ENCODE data around the gene NAP1L1.

Gene NAP1L1

DNA sequence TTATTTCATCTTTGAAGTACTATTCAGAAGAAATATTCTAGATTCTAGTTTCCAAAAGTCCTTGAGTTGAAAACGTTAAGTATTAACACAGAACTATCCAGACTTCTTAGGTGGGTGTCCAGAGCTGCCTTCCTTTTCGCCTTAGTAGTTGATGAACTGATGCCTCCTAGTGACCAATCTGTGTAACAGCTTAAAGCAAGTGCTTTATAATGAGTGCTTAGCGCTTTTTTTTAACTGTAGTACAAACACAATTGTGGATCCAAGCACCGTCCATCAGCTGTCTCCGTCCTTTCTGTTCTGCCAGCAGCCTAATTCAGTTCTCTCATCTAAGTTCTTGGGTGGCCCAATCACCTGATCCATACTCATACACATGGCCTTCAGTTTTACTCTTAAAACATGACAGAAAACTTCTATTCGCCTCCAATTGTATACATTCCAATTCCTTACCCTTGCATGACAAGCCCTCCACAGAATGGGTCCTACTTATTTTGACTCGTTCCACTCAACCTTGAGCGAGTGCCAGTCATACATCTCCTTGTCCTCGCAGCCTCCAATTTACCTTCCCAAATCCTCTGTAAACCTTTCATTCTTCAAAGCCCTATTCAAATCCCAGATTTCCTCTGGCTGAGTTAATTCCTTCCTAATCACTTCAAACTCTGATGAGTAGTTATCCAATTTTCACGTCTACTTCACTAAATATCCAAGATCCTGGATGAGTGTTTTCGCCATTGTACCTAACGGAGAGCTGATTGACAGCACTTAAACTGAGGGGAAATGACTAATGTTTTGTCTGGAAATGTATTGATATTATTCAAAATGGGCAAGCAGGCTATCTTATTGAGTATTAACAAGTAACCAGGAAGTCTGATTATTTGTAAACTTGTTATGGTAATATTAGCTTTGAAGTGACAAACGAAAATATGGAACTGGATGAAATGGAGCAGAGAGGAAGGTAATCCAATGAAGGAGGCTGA lies 47.1 kb downstream of the NAP1L1 start:
- peak; percentile 47 to 87 for DNase-seq

DNA sequence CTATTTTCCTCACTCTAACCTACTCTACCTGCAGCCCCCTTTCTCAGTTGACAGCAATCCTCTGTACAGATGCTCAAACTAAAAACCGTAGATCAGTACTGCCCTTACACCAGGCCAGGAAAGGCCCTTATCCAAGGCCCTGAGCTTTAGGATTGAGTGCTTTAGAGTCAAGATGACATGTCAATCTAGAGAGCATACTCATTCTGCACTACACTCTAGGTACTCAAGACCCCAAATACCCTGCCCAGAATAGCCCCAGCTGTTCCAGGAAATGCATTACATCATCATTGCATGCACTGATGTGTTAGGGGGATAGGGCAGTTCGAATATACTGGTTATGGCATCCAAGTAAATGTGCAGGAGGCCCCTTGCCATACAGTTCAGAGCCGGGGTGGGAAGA lies 49.4 kb downstream of the NAP1L1 start:
- DNase-seq: no peak

DNA sequence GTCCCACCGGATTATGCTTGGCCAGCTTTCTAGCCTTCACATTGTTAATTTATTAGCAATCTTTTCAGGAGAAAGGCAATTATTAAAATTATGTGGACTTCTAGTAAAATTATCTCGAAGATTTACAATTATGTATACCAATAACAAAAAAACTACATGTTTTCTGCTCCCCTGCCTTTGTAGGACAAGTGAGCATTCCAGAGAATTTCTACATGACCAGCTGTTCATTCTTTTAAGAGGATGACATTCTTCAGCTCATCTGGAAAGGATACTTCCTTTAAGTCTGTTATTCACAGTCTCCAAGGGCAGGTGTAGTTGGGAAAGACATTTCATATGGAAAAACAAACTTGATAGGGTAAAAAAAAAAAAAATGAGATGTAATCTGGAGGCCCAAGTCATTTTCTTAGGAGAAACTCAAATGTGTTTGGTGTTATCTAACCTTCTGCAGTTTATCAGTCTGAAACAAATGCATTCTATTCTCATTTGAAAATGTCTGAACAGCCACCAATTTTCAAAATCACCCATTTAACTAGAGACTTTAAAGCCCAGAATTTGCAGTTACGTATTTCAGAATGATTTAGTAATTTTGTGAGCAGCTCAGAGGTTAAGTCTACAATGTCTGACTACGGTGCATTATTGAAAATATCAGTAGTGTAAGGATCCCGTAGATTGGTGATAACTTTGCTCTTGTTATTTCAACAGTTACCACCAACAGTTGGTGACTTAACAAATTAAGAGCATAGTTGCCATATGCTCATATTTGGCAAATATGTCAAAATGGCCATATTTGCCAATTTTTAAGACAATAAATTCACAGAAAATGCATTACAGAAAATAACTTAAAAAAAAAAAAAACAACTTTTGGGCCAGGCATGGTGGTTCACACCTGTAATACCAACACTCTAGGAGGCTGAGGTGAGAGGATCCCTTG lies 51.1 kb downstream of the NAP1L1 start:
- DNase-seq: peak in 1 of 2 experiments; percentile 66

DNA sequence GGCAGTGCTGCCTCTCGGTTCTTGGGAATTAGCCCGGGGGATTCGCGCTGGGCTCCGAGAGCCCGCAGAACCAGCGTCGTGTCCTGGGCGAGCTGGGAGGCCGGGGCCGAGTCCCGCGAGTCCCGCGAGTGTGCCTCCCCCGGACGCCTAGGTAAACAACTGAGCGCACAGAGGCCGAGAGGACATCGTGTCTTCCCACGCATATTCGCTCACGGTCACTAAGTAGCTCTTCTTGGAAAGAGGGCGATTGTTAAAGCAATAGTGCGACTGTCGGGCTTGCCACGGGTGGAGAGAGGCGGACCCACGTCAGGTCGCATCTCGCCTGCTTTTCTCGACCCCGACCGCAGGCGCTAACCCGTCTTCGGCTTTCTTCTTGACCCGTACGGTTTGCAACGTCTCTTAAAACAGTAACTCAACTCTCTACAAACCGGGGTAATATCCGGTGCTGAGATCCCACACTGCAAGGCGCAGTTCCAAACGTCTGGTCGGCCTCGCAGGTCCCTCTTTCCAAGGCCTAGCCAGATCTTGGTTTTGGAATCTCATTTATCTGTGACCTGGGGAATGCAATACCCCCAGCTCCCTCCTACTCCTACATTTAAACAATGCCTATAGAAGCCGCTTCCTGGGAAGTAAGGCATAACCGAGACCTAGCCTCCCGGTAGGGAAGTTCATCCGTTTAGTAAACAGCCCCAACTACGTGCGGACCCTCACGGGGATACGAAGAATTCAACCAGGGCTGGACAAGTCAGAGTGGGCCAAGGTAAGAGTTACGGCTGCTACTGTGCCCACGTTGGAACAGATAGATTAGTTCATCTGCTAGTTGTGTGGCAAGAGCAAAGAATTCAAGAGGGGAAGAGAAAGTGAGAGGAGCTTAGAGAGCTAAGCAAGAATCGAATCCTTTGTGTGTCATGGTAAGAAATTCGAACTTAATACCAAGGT lies 52.2 kb downstream of the NAP1L1 start:
- peak in 1 of 2 experiments; percentile 84 for DNase-seq

DNA sequence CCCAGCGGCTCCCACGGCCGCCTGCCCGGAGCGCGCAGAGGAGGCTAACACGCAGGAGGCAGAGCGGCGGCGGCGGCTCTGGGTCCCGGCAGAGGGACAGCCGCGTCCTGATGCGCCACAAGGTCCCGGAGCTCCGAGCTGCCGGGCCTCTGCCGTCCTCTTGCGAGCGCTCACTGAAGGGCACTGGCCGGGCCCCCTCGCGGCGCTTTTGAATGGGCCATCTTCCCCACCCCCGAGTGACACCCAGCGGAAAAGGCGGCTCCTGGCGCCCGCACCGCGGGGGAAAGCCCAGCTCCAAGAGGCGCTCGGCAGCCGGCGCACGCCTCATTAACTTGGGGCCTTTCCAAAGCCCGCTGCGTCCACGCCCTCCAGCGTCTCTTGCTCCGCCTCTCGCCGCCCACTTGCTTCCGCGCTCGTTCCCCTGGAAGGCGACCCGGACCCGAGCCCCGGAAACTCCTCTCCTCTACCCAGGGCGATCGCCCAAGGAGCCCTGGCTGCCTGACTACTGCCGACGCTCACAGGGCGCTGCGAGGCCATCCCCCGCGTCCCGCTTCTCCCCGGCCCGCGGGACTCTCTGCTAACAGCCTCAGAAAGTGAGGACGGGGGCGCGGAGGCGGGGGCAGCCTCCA lies 53.0 kb downstream of the NAP1L1 start, which contains the start of gene PHLDA1:
Gene PHLDA1 (minus strand): TSS at position 363 of the 629 bp plus-strand sequence.
- DNase-seq: peak; percentile 89 to 92

DNA sequence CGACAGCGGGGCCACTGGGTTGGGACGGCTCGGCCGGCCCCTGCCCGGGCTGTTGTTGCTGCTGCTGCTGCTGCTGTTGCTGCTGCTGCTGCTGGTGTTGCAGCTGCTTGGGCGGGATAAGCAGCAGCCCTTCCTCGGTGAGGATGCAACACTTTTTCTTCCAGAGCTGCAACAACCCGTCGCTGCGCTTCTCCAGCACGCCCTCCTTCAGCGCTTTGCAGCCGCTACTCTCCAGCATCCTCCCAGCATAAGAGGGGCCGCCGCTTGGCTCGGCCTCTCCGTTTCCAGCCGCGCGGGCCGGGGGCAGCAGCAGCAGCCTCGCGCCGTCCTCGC lies 53.4 kb downstream of the NAP1L1 start:
- DNase-seq: no peak

DNA sequence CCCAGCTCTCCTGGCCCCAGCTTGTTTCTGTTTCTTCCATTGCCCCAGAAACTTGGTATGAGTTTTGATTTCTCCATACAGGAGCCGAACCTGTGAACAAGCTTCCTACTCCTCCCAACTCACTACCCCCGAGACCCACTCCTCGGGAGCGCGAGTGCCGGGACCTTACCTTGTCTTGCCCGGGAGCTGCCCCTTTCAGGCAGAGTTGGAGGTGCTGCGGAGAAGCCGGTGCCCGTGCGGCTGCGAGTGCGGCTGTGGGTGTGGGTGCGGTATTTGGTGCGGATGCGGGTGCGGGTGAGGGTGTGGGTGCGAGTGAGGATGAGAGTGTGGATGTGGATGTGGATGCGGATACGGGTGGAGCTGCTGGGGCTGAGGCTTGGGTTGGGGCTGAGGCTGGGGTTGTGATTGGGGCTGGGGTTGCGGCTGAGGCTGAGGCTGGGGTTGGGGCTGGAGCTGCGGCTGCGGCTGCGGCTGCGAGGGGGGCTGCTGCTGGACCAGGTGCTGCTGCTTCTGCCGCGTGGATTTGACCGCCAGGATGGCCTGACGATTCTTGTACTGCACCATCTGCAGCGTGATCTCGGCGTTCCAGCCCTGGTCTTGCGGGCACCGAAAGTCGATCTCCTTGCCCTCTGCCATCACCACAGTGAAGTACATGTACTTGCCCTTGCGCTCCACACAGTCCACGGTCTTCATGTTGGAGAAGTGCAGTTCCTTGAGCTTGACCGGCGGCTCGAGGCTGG lies 54.0 kb downstream of the NAP1L1 start:
- DNase-seq: peak in 1 of 2 experiments; percentile 65

DNA sequence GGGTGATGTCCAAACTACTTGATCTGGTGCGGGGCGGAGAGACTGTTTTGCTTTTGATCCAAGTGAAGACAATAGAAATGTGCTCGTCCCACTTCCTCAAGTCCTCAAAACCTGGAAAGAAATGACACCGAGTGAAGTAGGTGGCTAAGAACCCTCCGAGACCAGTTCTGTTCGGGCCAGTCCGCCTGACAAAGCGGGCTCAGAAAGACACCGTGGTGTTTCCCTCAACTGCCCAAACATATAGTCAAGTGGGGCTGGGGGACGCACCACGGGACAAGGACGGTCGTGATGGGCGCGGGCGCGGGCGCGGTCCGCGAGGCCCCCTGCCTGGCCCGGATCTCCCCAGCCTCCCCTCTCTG lies 54.5 kb downstream of the NAP1L1 start:
- DNase-seq: peak in 1 of 2 experiments; percentile 68

DNA sequence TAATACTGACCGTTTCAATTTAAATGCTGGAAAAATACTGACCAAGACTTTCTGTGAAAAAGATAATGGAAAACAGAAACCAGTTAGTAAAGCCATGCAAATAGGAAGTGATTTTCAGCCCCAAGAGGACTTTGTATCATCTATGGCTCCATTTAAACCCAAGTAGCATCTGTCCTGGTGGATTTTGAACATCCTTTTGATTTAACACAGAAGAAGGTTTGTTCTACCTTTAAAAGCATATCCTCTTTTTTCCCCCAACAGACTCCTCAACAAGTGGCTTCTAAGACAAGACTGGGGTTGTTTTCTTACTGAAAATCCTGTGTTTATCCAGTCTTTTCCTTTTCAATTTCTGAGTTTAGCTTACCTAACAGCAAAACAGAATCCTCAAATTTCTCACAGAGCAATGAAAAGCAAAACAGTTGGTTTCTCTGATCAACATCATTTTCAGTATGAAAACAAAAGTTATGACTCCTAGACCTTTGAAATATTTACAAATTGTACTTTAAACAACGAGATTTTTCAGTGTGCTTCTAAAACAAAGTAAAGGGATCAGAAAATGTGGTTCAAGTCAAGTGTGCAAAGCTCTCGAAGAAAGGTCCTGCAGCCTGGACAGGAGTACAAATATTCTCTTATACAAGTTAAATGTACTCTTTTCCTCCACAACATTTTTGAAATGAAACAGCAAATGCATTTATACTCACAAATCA lies 55.8 kb downstream of the NAP1L1 start:
- peak in 1 of 2 experiments; percentile 26 for DNase-seq

DNA sequence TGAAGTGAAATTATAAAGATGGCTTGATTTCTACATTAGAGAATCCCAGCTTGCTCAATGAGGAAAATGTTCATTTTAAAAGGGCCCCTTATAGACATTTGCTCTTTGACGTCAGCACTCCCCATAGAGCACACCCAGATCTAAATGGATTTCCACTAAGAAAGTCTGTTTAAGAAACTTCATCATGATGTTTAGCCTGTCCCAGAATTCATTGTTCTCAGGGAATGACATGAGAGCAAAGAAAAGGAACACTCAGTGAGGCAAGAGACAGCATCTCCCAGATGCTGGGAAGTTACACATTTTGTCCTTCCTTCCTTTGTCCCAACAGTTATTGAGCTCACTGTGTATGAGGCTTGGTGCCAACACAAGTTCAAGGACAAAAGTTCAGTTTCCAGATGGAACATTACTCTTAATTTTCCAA lies 57.8 kb downstream of the NAP1L1 start:
- DNase-seq: peak; percentile 39 to 79

DNA sequence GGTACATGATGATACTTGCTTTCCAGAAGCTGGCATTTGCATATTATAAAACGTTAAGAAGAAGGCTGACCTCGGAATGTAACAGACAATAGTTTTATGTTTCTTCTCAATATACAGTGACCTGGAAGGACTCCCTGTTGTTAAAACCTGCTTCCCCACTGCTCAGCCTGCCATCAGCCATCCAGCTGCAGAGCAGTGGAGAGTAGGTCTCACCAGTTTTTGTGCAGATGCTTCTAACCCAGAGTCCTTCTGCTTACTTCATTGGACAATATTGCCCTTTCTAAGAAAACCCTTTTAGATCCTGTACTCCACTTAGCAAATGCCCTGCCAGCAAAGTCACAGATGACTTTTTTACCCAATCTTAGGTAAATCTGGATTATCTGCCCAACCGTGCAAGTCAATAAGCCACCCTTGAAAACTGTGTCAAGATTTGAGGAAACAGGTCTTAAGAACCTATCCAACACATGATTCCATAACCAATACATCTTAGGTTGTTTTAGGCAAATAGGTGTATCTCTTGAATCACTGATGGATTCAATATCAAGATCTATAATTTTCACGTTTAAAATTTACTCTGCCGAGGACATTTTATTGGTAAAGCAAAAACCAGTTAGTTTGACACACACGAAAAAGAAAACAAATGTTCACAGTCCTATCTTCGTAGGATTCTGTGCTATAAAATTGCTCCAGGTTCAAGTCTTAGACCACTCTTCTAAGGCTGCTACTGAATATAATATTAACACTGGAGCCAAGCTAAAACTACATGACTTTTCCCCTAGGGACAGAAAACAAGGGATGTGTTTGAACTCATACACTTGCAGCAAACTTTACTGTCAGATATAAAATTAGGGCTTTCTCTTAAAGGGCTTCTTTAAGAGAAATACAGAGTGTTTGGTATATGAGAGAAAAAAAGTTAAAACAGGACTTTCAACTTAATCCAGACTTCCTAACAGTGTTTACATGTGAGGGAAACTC lies 58.6 kb downstream of the NAP1L1 start:
- peak in 1 of 2 experiments; percentile 79 for DNase-seq

DNA sequence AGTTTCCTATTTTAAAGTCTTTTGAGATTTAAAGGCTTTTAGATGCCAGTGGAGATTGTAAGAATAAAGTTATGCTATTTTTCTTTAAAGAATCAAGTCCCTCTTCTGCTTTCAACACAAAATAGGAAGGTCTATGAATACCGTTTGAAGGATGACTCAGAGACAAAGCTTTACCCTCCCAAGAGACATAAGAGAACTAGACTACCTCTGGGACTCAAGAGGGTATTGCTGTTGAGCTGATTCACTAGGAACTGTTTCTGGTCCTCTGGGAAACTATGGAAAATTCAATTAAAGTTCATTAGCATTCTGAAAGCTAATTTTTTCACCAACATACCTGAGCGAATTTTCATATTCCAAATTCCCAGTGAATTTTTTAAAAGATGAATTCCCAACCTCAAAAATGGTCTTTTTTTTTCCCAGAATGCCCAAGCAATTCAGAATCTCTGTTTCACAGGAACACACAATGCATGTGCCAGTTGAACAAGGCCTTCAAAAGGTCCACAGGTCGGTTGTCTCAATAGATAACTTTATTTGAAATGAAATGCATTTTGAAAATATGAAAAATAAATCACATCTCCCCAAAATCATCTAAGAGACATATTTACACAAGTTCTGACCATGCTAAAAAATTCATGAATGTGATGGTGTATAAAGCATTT lies 59.4 kb downstream of the NAP1L1 start:
- DNase-seq: peak; percentile 55 to 86

DNA sequence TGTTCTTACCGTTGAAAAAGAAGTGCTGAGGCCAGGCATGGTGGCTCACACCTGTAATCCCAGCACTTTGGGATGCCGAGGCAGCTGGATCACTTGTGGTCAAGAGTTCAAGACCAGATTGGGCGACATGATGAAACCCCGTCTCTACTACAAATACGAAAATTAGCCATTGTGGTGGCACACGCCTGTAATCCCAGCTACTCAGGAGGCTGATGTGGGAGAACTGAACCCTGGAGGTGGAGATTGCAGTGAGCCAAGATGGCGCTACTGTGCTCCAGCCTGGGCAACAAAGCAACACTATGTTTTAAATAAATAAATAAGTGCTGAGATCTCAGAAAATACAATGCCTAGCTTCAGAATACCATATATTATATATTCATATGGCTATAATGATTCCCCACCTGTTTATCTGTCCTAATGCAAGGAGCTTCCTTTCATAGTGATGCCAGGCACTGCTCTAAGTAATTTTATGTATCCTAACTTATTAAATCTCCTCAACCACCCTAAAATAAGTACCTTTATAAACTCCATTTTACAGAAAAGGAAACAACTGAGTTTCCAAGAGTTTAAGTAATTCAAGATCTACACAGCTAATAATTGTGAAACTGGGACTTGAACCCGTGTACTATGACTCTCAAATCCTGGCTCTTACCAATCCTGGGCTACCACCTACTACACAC lies 60.2 kb downstream of the NAP1L1 start:
- DNase-seq: no peak

DNA sequence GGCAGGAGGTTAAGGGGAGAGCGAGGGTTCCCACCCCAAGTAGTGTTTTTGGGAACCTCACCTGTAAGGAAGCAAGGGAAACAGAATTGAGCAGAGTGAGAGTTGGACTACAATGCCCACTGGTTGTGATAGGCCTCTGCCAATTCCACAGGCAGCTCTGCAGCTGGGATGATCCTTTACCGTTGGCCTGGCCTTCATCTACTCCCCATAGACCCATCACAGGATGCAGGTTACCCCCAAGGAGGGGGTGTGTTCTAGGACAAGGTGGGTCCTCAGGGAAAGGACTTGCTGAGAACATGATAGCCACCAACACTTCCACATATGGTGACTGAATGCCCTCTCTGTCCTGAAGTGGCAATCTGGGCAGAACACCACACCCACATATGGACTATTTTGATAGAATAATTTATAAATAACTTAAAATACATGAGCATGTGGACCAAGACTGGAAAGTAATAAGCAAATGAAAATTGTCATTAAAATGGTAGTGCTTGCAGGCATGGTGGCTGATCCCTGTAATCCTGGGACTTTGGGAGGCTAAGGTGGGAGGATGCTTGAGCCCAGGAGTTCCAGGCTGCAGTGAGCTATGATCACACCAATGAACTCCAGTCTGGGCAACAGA lies 61.3 kb downstream of the NAP1L1 start:
- DNase-seq: no peak

DNA sequence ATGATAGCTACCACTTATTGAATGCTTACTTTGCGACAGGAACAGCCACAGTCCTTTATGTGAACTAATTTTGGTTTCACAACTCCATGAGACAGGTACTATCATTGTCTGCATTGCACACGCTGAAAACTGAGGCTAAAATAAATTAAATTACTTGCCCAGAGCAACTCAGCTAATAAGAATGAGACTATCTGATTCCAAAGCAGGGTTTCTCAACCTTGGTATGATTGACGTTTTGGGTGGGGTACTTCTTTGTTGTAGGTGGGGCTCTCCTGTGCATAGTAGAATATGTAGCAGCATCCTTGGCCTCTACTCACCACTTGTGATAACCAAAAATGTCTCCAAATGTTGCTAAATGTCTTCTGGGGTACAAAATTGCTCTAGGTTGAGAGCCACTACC lies 62.0 kb downstream of the NAP1L1 start:
- DNase-seq: no peak

DNA sequence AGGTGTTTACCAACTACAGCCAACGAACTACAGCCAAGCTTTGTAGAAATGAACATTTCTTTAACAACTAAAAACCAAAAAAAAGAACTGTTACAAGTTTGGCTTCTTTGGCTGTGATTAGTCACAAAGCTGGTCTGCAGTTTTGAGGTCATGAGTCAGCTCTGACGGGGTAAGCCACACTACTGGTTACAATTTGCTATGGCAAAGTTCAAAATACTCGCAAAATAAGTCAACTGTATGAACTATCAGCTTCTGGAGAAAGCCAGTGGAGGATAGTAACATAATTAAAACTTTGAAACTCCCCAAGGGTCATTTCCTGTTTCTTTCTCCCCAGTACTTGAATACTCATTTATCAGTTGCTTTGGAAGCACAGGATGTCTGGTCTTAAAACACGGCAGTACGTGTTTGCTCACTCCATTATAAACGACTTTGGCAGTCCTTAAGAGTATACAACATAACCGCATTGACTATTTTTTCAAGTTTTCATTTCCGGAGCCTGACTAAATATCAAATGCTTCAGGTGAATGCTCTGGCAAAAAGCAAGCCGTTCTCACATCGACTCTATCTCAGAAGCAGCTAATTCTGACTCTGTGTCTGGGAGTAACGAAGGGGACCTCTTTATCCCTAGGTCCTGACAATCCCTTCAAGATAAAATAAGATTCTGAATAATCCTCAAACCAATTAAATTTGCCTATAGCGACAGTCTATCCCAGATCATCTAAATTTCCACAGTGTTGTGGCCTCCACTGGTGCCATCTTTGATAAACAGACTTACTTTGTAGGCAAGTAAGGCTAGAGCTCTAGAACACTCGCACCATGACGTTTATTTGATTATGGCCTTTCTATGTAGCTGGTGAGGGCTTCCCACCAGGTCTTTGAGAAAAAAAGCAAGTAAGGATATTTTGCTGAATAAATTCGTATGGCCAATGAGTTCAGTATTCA lies 63.5 kb downstream of the NAP1L1 start:
- DNase-seq: peak; percentile 82 to 96

Data from SW 1271 (cell line).